B cell (primary cell): ENCODE measurements around the gene VARS1.

ENCODE experiments used
- EZH2 ChIP-seq: IDR thresholded peaks from 2 replicates; pipeline ENCODE4 v1.6.1; 2012; ENCODE audit warnings: borderline replicate concordance, low read depth, mild to moderate bottlenecking, moderate library complexity, low read length; ENCODE audit not compliant: insufficient read depth, poor library complexity, severe bottlenecking
- TF ChIP-seq, protein P1 (sequence below): fragments of 200-600 bp; IDR thresholded peaks from one replicate; pipeline ENCODE4 v1.8.0; 2022; ENCODE audit warnings: antibody characterized with exemption, mild to moderate bottlenecking

DNA sequence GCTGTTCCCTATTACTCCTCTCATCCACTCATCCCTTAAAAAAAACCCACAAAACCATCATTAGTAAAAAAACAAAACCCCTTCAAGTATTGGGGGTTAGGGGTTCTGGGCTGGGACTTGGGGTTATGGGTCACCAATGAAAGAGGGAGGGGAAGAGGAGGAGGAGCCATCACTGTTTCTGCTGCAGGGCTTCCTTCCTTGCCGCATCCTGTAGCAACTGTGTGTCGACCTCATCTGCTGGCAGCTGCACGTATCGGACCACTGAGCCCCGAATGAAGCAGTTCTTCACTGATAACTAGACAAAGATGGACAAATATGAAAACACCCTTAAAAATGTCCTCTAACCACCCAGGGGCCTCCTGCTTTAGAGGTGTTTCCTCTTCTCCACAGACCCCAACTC, 2.0 kb upstream of the VARS1 start:
- TF ChIP-seq, protein P1, sequence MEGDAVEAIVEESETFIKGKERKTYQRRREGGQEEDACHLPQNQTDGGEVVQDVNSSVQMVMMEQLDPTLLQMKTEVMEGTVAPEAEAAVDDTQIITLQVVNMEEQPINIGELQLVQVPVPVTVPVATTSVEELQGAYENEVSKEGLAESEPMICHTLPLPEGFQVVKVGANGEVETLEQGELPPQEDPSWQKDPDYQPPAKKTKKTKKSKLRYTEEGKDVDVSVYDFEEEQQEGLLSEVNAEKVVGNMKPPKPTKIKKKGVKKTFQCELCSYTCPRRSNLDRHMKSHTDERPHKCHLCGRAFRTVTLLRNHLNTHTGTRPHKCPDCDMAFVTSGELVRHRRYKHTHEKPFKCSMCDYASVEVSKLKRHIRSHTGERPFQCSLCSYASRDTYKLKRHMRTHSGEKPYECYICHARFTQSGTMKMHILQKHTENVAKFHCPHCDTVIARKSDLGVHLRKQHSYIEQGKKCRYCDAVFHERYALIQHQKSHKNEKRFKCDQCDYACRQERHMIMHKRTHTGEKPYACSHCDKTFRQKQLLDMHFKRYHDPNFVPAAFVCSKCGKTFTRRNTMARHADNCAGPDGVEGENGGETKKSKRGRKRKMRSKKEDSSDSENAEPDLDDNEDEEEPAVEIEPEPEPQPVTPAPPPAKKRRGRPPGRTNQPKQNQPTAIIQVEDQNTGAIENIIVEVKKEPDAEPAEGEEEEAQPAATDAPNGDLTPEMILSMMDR = no peak
- no peak for TF ChIP-seq EZH2
